Measurements from ENCODE around the gene GALNT12.
A peak's percentile ranks its signal among the peaks of the same experiment; 100 is the strongest.

GALNT12 gene

DNA sequence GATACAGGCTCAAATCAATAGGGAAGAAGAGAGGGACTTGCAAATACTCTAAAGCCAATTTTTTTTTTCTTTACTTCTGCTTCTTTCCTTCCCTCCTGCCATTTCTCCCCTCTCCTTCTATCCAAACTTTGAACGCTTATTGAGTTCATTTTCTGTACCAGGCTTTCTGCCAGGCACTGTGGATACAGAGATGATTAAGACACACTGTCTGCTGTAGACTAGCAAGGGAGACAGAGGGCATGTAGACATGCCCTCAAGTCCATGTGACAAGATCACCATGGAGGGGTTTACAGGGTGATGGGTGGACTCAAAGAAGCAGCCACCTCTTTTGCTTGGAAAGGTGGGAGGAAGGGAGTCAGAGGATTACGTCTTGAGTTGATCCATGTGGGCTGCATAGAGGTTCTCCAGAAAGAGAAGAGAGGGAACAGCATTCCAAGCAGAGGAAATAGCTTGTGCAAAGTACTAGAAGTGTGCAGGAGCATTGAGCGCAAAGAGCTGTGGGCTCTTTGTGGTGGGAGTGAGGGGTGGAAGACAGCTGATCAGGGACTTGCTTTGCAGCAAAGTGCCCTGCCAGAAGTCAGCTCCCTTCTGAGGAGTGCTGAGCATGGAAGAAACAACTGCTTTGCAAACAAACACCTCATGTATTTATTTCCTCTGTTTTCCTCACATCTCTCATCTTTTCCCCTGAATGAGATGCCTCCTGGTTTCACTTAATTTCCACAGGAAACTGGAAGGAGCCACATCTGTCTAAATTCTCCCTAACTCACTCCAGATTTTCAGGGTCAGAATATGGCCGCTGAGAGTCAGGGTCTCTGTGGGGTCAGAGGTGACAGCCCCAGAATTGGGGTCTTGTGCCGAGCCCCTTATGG lies 71.9 kb downstream of the GALNT12 start:
- H3K9me3 ChIP-seq, result no peaks in the 10 kb centered on the region
- TF ChIP-seq, protein P1, sequence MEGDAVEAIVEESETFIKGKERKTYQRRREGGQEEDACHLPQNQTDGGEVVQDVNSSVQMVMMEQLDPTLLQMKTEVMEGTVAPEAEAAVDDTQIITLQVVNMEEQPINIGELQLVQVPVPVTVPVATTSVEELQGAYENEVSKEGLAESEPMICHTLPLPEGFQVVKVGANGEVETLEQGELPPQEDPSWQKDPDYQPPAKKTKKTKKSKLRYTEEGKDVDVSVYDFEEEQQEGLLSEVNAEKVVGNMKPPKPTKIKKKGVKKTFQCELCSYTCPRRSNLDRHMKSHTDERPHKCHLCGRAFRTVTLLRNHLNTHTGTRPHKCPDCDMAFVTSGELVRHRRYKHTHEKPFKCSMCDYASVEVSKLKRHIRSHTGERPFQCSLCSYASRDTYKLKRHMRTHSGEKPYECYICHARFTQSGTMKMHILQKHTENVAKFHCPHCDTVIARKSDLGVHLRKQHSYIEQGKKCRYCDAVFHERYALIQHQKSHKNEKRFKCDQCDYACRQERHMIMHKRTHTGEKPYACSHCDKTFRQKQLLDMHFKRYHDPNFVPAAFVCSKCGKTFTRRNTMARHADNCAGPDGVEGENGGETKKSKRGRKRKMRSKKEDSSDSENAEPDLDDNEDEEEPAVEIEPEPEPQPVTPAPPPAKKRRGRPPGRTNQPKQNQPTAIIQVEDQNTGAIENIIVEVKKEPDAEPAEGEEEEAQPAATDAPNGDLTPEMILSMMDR (IDR thresholded peaks at IDR 0.05), result no peak
- no peak overlapping the region for H3K4me3 ChIP-seq
- H3K27ac ChIP-seq, result peak overlapping the region; percentile 61 to 69
- H3K4me1 ChIP-seq, result peaks cover 4 to 63% (median 48%) of the 10 kb centered on the region in 4 donors
- H3K36me3 ChIP-seq, result no peaks in the 10 kb centered on the region
- DNase-seq, result no peak
- H3K27me3 ChIP-seq, result no peaks in the 10 kb centered on the region
- intact Hi-C loops (cut with DNase I; ENCODE audit: low total_unique reads), result loop anchor here (10.0 kb wide), 1 partner anchor 55 kb away; no protein-coding TSS in a partner anchor

DNA sequence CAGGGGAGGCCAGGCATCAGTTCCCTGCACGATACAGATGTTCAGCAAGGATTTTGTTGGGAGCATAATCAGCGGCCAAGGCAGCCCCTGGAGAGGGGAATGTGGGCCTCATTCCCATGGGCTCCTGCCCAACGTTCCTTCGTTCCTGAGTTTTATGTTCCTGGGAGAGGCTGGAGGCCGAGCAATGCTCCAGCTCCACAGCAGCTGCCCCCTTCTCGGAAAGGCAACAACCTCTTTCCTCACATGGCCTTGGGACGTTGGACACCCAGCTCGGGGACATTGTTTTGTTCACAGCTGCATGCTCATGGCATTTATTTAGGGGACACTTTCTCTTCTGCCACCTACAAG lies 72.5 kb downstream of the GALNT12 start:
- Histone ChIP-seq H3K9me3 (no peaks in the 10 kb centered on the region), H3K27ac (peak overlapping the region; percentile 61 to 69), H3K27me3 (no peaks in the 10 kb centered on the region), H3K4me1 (peaks cover 4 to 63% (median 49%) of the 10 kb centered on the region in 4 donors), H3K4me3 (no peak overlapping the region), H3K36me3 (no peaks in the 10 kb centered on the region)
- intact Hi-C loops (cut with DNase I; ENCODE audit: low total_unique reads), result loop anchor here (10.0 kb wide), 1 partner anchor 55 kb away; no protein-coding TSS in a partner anchor
- no peak for DNase-seq
- TF ChIP-seq, protein P1 (IDR thresholded peaks at IDR 0.05), result no peak

DNA sequence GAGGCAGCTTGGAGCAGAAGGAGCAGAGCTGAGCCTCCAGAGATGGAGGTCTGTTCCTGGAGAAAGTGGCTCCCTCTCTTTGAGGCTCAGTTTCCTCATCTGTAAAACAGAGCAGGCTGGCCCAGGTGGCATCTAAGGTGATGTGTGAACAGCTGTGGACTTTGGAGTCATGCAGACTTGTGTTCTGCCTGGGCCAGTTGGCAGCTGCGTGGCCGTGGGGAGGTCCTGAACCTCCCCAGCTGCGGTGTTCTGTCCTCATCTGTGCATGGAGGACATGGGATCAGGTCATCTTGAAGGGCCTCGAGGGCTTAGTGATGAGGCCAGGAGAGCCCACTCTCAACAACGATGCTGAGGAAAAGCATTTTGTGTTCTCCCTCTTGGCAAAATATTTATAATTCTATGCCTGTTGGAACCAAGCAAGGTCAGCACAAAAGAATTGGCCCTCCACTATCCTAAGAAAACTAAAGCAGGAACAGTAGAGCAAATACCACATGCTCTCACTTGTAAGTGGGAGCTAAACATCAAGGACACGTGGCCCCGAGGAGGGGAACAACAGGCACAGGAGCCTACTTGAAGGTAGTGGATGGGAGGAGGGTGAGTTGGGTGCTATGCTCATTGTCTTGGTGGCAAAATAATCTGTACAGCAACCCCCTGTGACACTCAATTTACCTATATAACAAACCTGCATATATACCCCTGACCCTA lies 73.0 kb downstream of the GALNT12 start:
- intact Hi-C loops (cut with DNase I; ENCODE audit: low total_unique reads), result no loop called here
- DNase-seq, result no peak
- TF ChIP-seq, protein P1 (IDR thresholded peaks at IDR 0.05), result no peak
- Histone ChIP-seq H3K4me3 (no peak overlapping the region), H3K27ac (peak overlapping the region; percentile 61 to 69), H3K27me3 (no peaks in the 10 kb centered on the region), H3K9me3 (no peaks in the 10 kb centered on the region), H3K4me1 (peaks cover 4 to 68% (median 50%) of the 10 kb centered on the region in 4 donors), H3K36me3 (no peaks in the 10 kb centered on the region)

DNA sequence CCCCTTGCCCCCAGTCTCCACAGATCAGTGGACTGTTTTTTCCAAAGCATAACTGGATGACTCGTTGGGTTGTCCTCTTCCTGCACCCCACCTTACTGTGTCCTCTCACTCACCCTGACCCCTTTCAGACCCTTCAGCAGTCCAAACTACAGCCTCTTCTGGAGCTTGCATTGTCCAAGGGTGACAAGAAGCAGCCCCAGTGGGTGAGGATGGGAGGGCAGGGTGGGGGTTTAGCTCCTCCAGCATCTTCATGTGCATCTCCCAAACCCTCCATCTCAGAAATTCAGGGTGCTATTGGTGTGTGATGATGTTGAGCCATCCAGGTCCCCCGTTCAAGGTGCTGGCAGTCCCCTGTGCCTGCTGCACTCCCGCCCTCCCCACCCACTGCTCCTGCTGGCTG lies 73.9 kb downstream of the GALNT12 start:
- H3K27ac ChIP-seq, result peak overlapping the region; percentile 31 to 59
- H3K9me3 ChIP-seq, result no peaks in the 10 kb centered on the region
- DNase-seq, result no peak
- TF ChIP-seq, protein P1 (IDR thresholded peaks at IDR 0.05), result no peak
- H3K4me1 ChIP-seq, result peaks cover 4 to 76% (median 52%) of the 10 kb centered on the region in 4 donors
- H3K36me3 ChIP-seq, result no peaks in the 10 kb centered on the region
- intact Hi-C loops (cut with DNase I; ENCODE audit: low total_unique reads), result no loop called here
- no peaks in the 10 kb centered on the region for H3K27me3 ChIP-seq
- H3K4me3 ChIP-seq, result no peak overlapping the region

DNA sequence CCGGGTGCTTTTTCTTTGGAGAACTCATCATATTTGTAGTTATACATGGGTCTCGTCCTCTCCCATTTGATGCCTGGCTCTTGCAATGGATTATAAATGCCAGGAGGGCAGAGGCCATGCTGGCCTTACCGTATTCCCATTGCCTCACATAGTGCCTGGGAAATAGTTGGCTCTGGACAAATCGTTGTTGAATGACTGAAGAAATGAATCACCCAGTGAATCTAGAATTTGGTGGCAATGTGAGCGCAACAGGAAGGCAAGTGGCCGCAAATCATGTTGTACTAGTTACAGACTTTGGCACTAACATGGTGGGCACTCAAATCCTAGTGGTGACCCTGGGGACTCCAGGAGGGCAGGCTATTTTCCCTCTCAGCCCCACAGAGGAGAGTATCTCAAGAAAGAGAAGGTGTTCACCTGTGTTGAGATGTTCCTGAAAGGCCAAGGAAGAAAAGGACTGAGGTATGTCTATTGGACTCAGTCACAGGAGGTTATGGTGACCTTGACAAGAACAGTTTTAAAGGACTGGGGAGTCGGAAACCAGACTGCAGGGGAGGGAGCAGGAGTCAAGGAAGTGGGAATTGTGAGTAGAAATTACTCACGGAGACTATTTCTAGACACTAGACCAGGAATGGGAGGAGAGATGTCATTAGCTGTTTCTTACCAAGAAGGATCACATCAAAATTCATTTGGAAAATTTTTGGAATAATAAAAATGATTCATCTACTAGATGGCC lies 74.5 kb downstream of the GALNT12 start:
- Histone ChIP-seq H3K4me1 (peaks cover 4 to 82% (median 56%) of the 10 kb centered on the region in 4 donors), H3K4me3 (no peak overlapping the region)

More for the DNA sequence above, 74.5 kb downstream of the GALNT12 start:
- TF ChIP-seq, protein P1 (IDR thresholded peaks at IDR 0.05), result peak; percentile 20 to 44
- Histone ChIP-seq H3K9me3 (no peaks in the 10 kb centered on the region), H3K27ac (peak overlapping the region; percentile 31 to 59), H3K36me3 (no peaks in the 10 kb centered on the region), H3K27me3 (no peaks in the 10 kb centered on the region)
- no peak for DNase-seq
- intact Hi-C loops (cut with DNase I; ENCODE audit: low total_unique reads), result no loop called here
